C1 segment of cervical spinal cord (tissue), 14 donors: ENCODE measurements around the gene SEPTIN7.
A peak's percentile ranks its signal among the peaks of the same experiment; 100 is the strongest.

Experiments used
- DNase-seq, 14 donors: peaks; one replicate each; lab custom pipeline; 2025; lab: John Stamatoyannopoulos, UW

Gene SEPTIN7

GRCh38 chr7:35831208-35831607 is 30.4 kb downstream of the SEPTIN7 start:
- no peak for DNase-seq

DNA sequence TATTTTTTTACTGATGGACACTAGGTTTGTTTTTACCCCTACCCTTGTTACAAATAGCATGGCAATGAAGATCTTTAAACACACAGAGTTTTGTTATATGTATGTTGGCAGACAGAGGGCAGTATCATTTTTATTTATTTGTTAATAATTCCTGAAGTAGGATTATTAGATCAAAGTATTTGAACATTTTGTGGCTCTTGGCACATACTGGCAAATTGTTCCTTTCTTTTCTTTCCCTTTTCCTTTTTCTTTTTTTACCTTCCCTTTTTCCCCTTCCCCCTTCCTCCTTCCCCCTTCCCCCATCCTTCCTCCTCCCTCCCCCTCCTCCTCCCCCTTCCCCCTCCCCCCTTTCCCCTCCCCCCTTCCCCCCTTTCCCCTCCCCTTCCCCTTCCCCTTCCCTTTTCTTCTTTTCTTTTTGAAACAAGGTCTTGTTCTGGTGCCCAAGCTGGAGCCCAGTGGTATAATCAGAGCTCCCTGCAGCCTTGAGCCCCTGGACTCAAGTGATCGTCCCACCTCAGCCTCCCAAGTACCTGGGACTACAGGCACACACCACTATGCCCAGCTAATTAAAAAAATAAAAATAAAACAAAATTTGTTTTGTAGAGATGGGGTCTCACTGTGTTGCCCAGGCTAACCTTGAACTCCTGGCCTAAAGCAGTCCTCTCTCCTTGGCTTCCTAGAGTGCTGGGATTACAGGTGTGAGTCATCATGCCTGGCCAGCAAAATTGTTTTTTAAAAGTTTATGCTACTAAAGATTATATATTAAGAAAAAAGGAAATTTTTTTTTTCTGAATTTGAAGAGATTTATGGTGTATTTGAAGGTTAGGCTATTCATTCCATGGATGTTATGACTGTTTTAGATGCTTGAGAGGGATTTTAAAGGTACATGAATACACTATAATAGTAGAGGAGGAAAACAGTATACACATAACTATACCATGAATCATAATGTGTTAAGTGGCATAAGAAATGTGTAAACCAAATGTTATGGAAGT is 39.3 kb downstream of the SEPTIN7 start:
- no peak for DNase-seq

GRCh38 chr7:35846816-35847412 is 46.1 kb downstream of the SEPTIN7 start:
- DNase-seq = no peak

- no peak for DNase-seq
Observed at GRCh38 chr7:35848725-35849124, 47.9 kb downstream of the SEPTIN7 start.

DNA sequence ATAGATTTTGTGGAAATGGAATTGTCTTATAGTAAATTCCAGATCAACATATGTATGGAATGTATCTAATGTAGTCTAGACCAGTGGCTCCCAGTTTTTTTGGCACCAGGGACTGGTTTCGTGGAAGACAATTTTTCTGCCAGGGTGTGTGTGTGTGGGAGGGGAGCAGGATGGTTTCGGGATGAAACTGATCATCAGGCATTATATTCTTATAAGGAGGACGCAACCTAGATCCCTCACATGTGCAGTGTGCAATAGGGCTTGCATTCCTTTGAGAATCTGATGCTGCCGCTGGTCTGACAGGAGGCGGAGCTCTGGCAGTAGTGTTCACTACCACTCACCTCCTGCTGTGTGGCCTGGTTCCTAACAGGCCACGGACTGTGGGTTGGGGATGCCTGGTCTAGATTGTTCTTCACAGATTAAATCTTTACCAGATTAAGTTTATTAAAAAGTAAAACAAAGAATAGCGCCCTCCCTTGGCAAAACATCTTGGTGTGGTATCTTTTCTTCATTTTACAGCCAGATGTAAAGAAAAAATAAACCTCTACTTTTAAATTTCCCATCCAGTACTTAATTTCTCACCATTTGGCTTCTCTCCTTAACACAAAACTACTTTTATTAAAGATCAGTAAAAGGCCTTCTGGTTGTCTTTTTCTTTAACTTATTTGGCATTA is 48.4 kb downstream of the SEPTIN7 start:
- peak in 1 of 14 donors; percentile 7 for DNase-seq

DNA sequence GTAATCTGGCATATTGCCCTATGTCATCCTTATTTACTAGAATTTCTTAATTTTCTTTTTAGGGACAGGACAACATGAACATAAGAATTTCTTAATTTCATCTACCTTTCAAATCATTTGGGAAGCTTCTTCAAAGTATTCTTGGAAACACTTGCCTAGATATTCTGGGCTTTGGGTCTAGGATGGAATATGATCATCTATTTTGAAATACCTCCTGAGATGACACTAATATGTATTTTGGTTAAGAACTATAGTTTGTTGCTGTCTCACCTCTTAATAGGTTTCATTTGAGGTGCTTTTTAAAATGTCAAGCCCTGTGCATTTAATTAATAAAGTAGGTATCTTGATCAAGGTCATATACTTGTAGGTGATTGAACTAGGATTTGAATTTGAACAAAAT is 49.1 kb downstream of the SEPTIN7 start:
- no peak for DNase-seq
